ENCODE measurements around the gene ROGDI. TPM values are rescaled to one million over a fixed set of nuclear protein-coding genes. Genes with fewer than 3 reads are reported as not detected.

ROGDI gene
- total and polyA plus RNA-seq, 2 experiments from 2014 or later, result 21.2 to 48.2 TPM

GRCh38 chr16:4814542-4815173 lies 12.2 kb upstream of the ROGDI start:
- no peaks in the 10 kb centered on the region for H3K36me3 ChIP-seq (replicated peaks; ENCODE audit: insufficient read depth, low read depth)
- H3K27me3 ChIP-seq, result no peaks in the 10 kb centered on the region
- no peaks in the 10 kb centered on the region for H3K79me2 ChIP-seq
- H3K4me2 ChIP-seq, result no peak overlapping the region
- TF ChIP-seq EZH2 (IDR thresholded peaks at IDR 0.05; ENCODE audit: borderline replicate concordance), result no peak
- TF ChIP-seq, protein P1, sequence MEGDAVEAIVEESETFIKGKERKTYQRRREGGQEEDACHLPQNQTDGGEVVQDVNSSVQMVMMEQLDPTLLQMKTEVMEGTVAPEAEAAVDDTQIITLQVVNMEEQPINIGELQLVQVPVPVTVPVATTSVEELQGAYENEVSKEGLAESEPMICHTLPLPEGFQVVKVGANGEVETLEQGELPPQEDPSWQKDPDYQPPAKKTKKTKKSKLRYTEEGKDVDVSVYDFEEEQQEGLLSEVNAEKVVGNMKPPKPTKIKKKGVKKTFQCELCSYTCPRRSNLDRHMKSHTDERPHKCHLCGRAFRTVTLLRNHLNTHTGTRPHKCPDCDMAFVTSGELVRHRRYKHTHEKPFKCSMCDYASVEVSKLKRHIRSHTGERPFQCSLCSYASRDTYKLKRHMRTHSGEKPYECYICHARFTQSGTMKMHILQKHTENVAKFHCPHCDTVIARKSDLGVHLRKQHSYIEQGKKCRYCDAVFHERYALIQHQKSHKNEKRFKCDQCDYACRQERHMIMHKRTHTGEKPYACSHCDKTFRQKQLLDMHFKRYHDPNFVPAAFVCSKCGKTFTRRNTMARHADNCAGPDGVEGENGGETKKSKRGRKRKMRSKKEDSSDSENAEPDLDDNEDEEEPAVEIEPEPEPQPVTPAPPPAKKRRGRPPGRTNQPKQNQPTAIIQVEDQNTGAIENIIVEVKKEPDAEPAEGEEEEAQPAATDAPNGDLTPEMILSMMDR (IDR thresholded peaks at IDR 0.05; ENCODE audit: poor library complexity), result no peak
- WGBS (ENCODE audit: low lambda C conversion rate, missing lambda C conversion rate), result 93% methylated on average over 16 of the region's 16 CpGs
- H2AFZ ChIP-seq, result no peak overlapping the region
- H3K4me3 ChIP-seq, result no peak overlapping the region
- no peak overlapping the region for H3K27ac ChIP-seq
- no peaks in the 10 kb centered on the region for H3K9me2 ChIP-seq (replicated peaks; ENCODE audit: insufficient read depth)
- H3K9me3 ChIP-seq (ENCODE audit: low read depth), result no peaks in the 10 kb centered on the region
- no peak for DNase-seq (ENCODE audit: low spot score)
- no peaks in the 10 kb centered on the region for H3K4me1 ChIP-seq (ENCODE audit: insufficient read depth)
- H4K20me1 ChIP-seq (ENCODE audit: insufficient read depth, poor library complexity, severe bottlenecking), result no peaks in the 10 kb centered on the region

DNA sequence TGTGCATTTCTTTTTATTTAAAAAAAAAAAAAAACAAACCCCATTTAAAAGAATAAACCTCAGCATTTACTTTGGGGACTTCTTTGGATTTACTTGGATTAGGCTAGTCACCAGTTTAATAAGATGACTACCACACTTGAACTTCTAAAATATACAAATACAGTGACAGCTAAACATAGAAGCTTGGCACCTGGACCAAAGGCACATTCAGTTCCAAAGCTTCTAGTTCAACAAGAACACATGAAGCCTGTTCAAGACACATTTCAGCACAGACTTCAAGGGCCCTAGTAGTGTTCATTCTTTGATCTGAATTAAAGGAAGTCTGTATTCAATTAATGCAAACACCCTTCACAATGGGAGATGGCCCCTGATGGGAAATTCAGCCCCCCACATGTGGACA lies 11.6 kb upstream of the ROGDI start:
- no peaks in the 10 kb centered on the region for H3K9me2 ChIP-seq (replicated peaks; ENCODE audit: insufficient read depth)
- no peaks in the 10 kb centered on the region for H3K79me2 ChIP-seq
- DNase-seq (ENCODE audit: low spot score), result no peak
- no peaks in the 10 kb centered on the region for H3K27me3 ChIP-seq
- no peaks in the 10 kb centered on the region for H3K36me3 ChIP-seq (replicated peaks; ENCODE audit: insufficient read depth, low read depth)
- H3K27ac ChIP-seq, result no peak overlapping the region
- no peak overlapping the region for H3K4me2 ChIP-seq
- TF ChIP-seq EZH2phosphoT487 (IDR thresholded peaks at IDR 0.05; ENCODE audit: low read depth, severe bottlenecking, unreplicated experiment) (no peak), EZH2 (IDR thresholded peaks at IDR 0.05; ENCODE audit: borderline replicate concordance) (no peak)
- TF ChIP-seq, protein P1 (IDR thresholded peaks at IDR 0.05; ENCODE audit: poor library complexity), result no peak
- H2AFZ ChIP-seq, result no peak overlapping the region
- H3K9me3 ChIP-seq (ENCODE audit: low read depth), result no peaks in the 10 kb centered on the region
- H3K4me3 ChIP-seq, result no peak overlapping the region
- no peaks in the 10 kb centered on the region for H3K4me1 ChIP-seq (ENCODE audit: insufficient read depth)
- H4K20me1 ChIP-seq (ENCODE audit: insufficient read depth, poor library complexity, severe bottlenecking), result no peaks in the 10 kb centered on the region

DNA sequence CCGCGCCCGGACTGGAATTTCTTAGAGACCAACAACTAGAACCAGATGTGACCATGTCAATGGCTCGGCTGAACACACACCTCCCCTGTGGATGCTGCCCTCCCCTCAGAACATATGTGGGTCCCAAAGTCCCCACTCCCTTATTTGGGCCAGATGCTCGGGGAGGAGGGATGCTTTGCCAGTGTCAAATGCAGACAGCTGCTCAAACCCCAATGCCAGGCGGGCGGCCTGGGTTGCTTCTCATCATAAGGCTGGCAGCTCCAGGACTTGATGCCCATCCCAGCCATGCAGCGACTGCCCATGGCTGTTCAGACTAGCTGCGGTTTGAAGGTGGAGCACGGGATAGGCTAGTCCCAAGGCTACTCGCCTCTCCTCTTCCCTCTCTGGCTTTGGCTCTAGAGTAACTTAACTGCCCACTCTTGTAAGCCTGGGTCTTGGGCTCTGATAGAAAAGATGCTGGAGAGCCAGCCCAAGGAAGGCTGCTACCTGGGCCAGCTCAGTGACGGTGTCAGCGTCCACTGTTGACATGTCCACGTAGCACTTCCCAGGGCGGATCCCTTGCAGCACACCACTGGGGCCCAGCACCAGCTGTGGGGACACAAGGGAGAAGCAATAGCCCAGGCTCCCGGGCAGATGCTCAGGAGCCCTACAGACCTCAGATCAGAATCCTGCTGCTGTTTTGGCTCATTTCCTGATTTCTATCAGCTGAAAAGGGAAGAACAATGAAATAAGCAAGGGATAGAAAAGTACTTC lies 11.0 kb upstream of the ROGDI start:
- Histone ChIP-seq H3K36me3 (replicated peaks; ENCODE audit: insufficient read depth, low read depth) (no peaks in the 10 kb centered on the region), H3K79me2 (no peaks in the 10 kb centered on the region), H3K9me3 (ENCODE audit: low read depth) (no peaks in the 10 kb centered on the region), H3K4me1 (ENCODE audit: insufficient read depth) (no peaks in the 10 kb centered on the region), H3K27me3 (no peaks in the 10 kb centered on the region), H2AFZ (no peak overlapping the region), H3K27ac (no peak overlapping the region), H3K4me3 (no peak overlapping the region), H4K20me1 (ENCODE audit: insufficient read depth, poor library complexity, severe bottlenecking) (no peaks in the 10 kb centered on the region), H3K9me2 (replicated peaks; ENCODE audit: insufficient read depth) (no peaks in the 10 kb centered on the region), H3K4me2 (no peak overlapping the region)
- 92% methylated on average over 16 of the region's 16 CpGs for WGBS (ENCODE audit: low lambda C conversion rate, missing lambda C conversion rate)
- no peak for DNase-seq (ENCODE audit: low spot score)
- TF ChIP-seq, protein P1 (IDR thresholded peaks at IDR 0.05; ENCODE audit: poor library complexity), result no peak
- no peak for TF ChIP-seq EZH2 (IDR thresholded peaks at IDR 0.05; ENCODE audit: borderline replicate concordance)
- TF ChIP-seq EZH2phosphoT487 (IDR thresholded peaks at IDR 0.05; ENCODE audit: low read depth, severe bottlenecking, unreplicated experiment), result no peak

All from hepatocyte (in vitro differentiated cells).